ENCODE results near the gene RALBP1.

Gene RALBP1

DNA sequence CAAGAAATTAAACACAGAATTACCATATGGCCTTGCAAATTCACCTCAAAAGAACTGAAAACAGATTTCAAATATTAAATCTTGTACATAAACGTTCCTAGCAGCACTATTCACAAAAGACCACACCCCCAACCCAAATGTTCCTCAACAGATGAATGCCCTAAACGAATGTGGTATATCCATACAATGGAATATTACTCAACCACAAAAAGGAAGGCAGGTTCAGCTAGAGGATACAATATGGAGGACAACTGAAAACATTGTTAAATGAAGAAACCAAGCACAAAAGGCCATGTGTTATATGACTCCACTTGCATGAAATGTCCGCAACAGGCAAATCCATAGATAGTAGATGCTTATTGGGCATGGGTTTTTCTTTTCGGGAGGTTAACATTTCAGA, 77.3 kb downstream of the RALBP1 start:
- DNase-seq: no peak

DNA sequence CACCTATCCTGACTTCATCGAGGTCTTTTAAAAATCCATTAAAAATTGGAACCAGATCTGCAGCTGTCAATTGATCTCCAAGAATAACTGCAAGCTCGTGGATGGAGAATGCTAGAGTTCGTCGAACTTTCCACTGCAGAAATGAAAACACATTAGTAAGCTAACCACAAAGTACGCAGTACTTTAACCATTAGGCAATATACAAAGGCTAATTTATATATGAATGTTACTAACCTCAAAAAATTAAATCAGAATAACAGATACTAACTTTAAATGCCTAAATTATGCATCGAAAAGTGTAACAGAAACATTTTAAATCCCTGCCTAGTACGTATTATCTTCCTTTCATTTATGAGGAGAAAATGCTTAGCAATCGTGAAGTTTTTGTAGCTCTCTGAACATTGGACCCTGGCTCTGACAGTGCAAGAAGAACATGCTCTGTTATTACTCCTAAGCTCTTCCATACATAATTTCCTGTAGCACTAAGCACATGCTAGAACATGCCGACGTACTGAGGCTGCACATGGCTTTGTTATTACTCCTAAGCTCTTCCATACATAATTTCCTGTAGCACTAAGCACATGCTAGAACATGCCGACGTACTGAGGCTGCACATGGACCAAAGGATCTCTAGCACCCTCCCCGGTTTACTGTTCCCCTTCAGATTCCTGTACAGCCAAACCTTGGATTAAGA, 82.1 kb downstream of the RALBP1 start:
- DNase-seq: no peak

DNA sequence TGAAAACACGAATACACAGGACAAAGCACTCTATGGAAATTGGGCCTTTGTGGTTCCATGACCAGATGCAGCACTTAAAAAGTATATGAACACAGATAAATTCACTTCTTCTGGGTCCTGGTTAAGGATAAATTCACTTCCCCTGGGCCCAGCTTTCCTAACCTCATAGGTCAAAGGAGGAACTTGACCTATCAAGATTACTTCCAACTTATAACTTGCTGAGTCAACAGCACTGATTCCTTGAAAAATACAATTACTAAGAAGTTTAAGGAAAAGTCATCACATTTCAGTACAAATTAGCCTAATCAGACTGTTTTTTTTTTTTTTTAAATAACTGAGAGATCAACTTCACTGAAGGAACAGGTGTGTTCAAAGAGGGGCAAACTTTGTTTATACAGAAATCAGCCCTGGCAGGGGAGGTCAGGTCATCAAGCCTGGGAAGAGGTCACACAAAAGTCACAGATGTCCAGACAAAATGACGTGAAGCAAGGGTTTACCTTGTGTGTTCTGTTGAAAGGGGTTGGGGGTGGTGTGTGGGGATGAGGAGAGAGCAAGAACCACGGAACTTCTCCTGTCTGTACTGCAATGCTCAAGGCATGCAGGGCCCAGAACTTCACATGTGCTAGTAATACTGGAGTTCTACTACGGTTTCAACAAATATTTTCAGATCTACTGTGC, 83.2 kb downstream of the RALBP1 start:
- DNase-seq: peak in 2 of 3 donors; percentile 14 to 27

DNA sequence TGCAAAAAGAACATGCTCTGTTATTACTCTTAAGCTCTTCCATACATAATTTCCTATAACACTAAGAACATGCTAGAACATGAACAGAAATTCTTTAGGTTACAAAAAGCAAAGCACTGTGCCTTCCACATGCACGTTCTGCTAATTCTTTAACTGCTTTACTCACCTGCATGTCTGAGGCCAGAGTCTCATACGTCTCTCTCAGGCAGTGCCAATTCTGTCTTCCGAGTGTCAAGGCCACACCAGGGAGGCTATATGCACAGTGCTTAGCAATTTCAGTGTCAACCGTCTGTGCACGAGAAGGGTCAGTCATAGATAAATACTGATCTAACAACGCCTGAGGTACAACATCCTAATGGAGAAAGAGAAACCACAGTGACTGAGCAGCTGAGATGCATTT, 83.9 kb downstream of the RALBP1 start:
- DNase-seq: no peak

DNA sequence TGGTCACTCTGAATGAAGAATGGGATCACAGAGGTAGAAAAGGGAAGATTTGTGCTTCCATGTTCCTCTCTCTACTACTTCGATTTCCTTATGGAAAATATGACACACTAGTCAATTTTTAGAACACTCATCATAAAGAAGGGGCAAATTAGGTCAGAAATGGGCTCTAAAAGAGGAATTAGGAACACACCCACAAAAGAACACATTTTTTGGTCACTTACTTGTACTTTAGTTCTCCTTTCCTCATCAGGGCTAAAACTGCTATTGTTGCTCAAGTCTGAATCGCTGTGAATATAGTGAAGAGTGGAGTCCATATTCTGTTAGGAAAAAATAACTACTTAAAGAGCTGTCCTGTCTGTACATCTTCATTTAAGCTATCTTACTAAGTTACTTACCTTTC, 86.4 kb downstream of the RALBP1 start:
- DNase-seq: peak; percentile 59 to 87 (median 80)

DNA sequence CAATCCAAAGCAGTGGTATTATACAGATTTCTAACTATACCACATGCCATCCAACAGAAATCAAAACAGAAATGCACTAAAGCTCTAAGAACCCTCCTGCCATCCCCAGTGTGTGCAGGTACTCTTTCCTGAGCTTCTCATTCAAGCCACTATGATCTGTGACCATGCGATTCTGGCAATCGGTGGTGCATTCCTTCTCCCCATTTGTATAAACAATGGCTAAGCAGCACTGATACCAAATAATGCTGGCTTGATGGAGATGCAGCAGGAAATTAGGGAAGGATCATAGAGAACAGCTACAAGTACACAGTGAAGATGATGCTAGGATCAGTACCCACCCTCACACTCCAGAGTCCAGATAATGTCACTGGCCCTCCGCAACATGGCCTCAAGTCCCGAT, 87.3 kb downstream of the RALBP1 start:
- no peak for DNase-seq

DNA sequence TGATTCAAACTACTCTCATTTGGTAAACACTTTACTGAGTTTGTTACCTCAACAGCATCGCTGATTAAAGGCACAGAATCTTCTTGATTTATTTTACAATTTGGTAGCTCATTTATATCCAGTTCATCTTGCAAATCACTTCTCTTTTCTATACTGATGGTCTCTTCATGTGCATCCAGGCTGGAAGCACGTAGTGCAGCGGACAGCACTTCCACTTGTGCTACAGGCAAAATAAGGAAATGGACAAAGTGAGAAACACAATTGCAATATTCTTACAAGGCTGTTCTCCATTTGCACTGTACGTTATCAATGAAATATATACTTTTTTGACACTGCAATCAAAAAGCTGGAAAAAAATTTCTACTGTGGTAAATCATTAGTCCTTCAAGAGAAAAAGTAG, 88.0 kb downstream of the RALBP1 start:
- DNase-seq: peak; percentile 47 to 56 (median 55)

DNA sequence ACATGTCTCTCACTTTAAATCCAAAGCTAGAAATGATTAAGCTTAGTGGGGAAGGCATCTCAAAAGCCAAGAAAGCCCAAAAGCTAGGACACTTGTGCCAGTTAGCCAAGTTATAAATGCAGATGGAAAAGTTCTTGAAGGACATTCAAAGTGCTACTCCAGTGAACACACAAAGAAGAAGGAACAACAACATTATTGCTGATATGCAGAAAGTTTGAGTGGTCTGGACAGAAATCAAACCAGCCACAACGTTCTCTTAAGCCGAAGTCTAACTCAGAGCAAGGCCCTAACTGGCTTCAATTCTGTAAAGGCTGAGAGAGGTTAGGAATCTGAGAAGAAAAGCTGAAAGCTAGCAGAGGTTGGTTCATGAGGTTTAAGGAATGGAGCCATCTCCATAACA, 90.1 kb downstream of the RALBP1 start:
- DNase-seq: no peak

DNA sequence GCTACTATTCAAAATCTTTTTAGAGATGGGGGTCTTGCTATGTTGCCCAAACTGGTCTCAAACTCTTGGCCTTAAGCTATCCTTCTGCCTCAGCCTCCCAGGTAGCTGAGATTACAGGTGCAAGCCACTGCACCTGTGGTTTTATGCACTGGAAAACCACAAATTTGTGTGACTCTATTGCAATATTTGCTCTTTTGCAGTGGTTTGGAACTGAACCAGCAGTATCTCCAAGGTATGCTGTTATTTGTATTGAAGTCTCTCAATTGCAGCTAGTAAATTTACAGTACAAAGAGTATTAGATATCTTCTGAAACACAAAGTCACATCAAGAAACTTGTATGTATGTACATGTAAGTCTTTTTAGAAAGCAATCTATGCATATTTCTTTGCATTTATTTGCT, 92.9 kb downstream of the RALBP1 start:
- no peak for DNase-seq

DNA sequence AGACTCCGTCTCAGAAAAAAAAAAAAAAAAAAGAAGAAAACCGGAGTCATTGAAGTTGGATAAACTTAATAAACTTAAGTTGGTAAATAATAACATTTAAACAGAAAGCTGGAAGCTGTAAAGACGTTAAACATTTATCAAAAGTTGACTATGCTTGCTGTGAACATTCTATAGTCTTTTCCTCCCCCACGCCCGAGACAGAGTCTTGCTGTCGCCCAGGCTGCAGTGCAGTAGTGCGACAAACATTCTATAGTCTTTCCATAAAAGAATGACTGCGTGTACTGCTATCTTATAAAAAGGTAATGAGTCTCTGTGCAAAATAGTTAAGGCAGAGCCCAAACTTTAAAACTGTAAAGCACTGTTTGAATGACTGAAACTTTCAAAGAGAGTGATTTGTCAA, 93.9 kb downstream of the RALBP1 start:
- DNase-seq: no peak

DNA sequence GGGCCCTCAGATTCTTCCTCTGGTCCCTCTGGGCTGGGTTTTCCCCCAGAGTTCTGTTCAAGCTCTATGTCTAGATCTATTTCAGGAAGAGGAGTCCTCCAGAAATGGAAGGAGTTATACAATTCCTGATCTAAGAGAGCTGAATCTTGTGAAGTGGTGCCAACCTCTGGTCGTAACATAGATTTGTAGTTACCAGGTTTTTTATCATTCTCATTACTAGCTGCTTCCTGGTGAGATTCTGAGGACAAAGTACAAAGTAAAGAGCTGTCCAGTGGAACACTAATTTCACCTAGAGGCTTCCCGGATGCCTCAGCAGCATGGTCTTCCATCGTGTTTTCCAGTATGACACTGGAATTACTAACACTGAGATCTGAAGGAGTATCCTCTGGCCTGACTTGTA, 94.9 kb downstream of the RALBP1 start:
- peak in 2 of 3 donors; percentile 5 to 11 for DNase-seq

DNA sequence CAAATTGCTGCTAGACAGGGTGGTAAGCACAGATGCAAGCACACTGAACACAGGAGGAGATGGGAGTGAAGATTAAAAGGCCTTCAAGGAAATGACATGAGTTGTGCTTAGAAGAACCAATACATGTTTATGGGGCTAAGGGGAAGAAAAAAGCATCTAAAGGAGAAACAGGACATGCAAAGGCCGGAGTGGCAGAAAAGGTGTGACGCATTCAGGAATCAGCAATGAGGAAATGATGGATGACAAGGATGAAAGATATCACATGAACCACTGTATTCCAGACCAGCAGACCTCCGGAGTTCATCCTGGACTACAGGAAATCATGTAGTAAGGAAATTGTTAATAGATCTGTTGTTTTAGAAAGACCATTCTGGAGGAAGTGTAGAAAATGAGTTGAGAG, 96.2 kb downstream of the RALBP1 start:
- DNase-seq: no peak

DNA sequence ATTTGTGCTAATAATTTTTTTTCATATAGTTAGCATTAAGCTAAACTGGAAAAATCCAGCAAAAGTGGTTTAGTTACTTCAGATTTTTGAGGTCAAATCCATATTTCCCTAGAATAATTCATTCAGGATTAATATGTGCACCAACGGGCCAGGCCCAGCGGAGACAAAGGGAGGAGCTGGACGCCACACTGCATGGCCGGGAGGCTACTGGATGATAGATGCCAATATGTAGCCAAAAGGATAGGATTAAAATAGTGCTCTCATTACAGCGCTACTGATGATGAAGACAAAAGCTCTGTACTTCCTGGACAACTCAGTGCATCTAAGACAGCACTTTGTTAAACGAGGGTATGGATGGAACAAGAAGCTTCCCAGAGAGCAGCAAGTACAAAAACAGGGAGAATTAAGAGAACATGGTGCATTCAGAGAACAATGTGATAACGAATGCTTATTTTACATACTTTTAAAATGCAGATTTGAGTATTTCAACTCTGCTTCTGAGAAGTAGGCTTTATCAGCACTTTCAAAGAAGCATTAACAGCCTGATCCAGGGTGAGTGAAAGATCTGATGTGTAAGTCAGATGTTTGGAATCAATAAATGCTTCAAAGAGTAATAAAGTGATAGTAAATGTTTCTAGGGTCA, 99.3 kb downstream of the RALBP1 start:
- no peak for DNase-seq

DNA sequence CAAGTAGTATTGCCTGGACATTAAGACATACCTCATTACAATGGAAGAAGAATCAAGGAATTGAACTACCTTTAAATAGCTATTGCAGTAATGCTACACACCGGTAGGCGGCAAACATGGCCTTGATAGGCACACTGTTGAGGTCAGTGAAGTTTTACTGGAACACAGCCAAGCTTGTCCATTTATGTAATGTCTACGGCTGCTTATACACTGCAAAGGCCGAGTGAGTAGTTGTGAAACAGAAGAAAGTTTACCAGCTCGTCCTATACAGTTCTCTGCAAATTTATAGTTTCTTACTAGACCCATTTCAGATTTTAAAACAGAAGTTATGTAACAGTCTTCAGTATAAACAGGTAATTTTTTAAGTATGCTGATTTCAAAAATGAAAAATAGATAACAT, 100.2 kb downstream of the RALBP1 start:
- peak; percentile 89 to 92 (median 91) for DNase-seq

DNA sequence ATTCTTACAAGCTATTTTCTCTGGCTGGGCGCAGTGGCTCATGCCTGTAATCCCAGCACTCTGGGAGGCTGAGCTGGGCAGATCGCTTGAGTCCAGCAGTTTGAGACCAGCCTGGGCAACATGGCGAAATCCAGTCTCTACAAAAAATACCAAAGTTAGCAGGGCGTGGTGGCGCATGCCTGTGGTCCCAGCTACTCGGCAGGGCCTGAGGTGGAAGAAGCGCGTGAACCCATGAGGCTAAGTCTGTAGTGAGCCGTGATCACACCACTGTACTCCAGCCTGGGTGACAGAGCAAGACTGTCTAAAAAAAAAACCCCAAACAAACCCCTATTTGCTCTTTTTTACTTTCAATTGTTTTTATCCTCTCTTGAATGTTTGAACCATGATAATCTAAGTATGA, 102.0 kb downstream of the RALBP1 start:
- no peak for DNase-seq

DNA sequence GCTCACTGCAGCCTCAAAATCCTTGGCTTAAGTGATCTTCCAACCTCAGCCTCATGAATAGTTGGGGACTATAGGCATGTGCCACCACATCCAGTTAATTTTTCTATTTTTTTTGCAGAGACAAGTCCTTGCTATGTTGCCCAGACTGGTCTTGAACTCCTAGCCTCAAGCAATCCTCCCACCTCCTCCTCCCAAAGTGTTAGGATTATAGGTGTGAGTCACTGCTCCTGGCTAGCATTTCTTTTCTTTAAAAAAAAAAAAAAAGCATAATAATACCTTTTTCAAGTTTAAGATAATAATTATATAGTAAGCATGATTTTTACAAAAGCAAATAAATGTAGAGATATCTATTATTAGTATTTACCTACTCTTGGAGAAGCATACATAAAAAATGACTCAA, 103.0 kb downstream of the RALBP1 start:
- DNase-seq: no peak

DNA sequence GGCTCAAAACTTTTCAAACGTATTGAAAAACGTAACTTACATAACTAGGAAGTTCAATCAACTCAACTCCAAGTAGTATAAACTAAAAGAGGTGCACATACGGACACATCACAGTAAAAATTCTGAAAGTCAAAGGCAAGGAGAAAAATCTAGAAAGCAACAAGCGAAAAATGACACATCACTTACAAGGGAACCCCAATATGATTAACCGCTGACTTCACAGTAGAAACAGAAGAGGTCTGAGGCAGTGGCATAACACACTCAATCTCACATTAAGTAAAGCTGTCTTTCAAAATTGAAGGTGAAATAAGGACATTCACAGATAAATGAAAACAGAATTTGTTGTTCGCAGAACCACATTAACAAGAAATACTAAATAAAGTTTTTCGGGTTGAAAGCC, 106.4 kb downstream of the RALBP1 start:
- no peak for DNase-seq

DNA sequence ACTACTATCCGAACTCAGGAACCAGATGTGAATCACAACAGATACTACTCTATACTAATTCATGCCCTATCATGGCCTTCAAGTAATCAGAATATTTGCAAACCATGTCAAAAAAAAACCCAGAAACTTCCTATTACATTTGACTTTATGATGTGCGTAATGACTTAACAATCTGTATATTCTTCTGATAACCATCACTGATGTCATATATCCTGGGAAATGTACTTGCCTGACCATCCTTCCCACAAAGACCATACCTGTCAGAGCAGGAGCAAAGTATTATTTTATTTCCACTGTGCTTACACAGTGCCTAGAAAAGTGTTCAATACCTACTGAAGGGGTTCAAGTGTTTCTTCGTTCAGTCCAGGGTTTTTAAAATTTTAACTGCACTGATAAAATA, 111.5 kb downstream of the RALBP1 start:
- DNase-seq: no peak

Measured in suppressor macrophage treated with lipopolysaccharide for 1 hour (primary cell).